ENCODE measurements around the gene ABHD17C. TPM values are rescaled to one million over a fixed set of nuclear protein-coding genes. Genes with fewer than 3 reads are reported as not detected.

The ABHD17C gene
- total RNA-seq, 1 donor = 11.6 TPM

DNA sequence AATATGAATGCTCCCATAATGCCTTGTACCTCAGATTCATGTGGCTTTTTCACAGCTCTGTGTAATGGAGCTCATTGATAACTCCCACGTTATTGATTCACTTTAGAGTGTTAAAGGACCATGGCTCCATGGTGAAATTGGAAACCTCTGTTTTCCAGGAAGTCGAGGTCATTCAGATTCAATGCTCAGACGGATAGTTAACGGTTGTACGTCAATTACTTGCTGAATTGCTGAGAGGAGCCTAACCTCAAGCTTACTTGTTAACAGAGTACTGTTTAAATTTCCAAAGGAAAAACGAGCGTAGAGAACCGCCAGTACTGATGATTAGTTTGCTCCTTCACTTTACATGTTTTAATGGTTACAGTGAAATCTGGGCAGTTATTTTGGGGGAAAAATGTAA, 11.1 kb downstream of the ABHD17C start:
- no peak overlapping the region for H2AFZ ChIP-seq (ENCODE audit: low read length)
- H3K4me1 ChIP-seq (ENCODE audit: insufficient read depth, low read length) = no peaks in the 10 kb centered on the region
- no peak overlapping the region for H3K4me2 ChIP-seq (ENCODE audit: insufficient read depth, low read length)
- peaks cover 88% of the 10 kb centered on the region for H3K79me2 ChIP-seq (ENCODE audit: insufficient read depth, low read length)
- H4K20me1 ChIP-seq (ENCODE audit: insufficient read depth, low read length) = peaks cover 59% of the 10 kb centered on the region
- peaks cover 4% of the 10 kb centered on the region for H3K36me3 ChIP-seq (ENCODE audit: insufficient read depth, low read length)
- no peak overlapping the region for H3K4me3 ChIP-seq (ENCODE audit: insufficient read depth, low read length)
- DNase-seq (ENCODE audit: insufficient read length, low spot score, missing footprints) = peak; percentile 3
- H3K27ac ChIP-seq (ENCODE audit: low read depth, low read length) = no peak overlapping the region
- TF ChIP-seq, protein P1, sequence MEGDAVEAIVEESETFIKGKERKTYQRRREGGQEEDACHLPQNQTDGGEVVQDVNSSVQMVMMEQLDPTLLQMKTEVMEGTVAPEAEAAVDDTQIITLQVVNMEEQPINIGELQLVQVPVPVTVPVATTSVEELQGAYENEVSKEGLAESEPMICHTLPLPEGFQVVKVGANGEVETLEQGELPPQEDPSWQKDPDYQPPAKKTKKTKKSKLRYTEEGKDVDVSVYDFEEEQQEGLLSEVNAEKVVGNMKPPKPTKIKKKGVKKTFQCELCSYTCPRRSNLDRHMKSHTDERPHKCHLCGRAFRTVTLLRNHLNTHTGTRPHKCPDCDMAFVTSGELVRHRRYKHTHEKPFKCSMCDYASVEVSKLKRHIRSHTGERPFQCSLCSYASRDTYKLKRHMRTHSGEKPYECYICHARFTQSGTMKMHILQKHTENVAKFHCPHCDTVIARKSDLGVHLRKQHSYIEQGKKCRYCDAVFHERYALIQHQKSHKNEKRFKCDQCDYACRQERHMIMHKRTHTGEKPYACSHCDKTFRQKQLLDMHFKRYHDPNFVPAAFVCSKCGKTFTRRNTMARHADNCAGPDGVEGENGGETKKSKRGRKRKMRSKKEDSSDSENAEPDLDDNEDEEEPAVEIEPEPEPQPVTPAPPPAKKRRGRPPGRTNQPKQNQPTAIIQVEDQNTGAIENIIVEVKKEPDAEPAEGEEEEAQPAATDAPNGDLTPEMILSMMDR (IDR thresholded peaks at IDR 0.05; ENCODE audit: extremely low read depth, low read depth, low read length) = no peak
- no peaks in the 10 kb centered on the region for H3K9me3 ChIP-seq (ENCODE audit: low read depth, low read length)
- no peaks in the 10 kb centered on the region for H3K27me3 ChIP-seq (ENCODE audit: insufficient read depth, low read length)

DNA sequence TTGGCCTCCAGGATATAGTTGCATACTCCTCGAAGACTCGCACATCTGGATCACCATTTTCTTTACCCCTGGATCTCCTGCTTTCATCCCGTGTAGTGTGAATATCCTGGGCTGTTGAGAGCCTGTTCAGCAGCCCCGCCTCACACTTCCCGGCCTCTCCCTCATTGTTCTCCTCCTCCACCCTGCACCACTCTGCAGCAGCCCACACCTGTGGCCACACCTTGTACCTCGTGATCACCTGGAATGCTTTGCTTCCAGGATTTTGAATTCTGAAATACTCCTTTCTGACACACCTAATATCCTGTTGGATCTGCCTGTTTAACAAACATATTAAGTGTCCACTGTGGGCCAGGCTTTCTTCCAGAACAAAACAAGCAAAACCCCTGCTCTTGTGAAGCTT, 14.4 kb downstream of the ABHD17C start:
- no peak overlapping the region for H3K4me2 ChIP-seq (ENCODE audit: insufficient read depth, low read length)
- no peaks in the 10 kb centered on the region for H3K27me3 ChIP-seq (ENCODE audit: insufficient read depth, low read length)
- H3K4me3 ChIP-seq (ENCODE audit: insufficient read depth, low read length) = no peak overlapping the region
- H3K9me3 ChIP-seq (ENCODE audit: low read depth, low read length) = no peaks in the 10 kb centered on the region
- H3K36me3 ChIP-seq (ENCODE audit: insufficient read depth, low read length) = peaks cover 6% of the 10 kb centered on the region
- H3K4me1 ChIP-seq (ENCODE audit: insufficient read depth, low read length) = no peaks in the 10 kb centered on the region
- peaks cover 52% of the 10 kb centered on the region for H4K20me1 ChIP-seq (ENCODE audit: insufficient read depth, low read length)
- peaks cover 82% of the 10 kb centered on the region for H3K79me2 ChIP-seq (ENCODE audit: insufficient read depth, low read length)
- no peak overlapping the region for H2AFZ ChIP-seq (ENCODE audit: low read length)
- no peak overlapping the region for H3K27ac ChIP-seq (ENCODE audit: low read depth, low read length)
- DNase-seq (ENCODE audit: insufficient read length, low spot score, missing footprints) = peak; percentile 29
- TF ChIP-seq, protein P1 (IDR thresholded peaks at IDR 0.05; ENCODE audit: extremely low read depth, low read depth, low read length) = no peak

DNA sequence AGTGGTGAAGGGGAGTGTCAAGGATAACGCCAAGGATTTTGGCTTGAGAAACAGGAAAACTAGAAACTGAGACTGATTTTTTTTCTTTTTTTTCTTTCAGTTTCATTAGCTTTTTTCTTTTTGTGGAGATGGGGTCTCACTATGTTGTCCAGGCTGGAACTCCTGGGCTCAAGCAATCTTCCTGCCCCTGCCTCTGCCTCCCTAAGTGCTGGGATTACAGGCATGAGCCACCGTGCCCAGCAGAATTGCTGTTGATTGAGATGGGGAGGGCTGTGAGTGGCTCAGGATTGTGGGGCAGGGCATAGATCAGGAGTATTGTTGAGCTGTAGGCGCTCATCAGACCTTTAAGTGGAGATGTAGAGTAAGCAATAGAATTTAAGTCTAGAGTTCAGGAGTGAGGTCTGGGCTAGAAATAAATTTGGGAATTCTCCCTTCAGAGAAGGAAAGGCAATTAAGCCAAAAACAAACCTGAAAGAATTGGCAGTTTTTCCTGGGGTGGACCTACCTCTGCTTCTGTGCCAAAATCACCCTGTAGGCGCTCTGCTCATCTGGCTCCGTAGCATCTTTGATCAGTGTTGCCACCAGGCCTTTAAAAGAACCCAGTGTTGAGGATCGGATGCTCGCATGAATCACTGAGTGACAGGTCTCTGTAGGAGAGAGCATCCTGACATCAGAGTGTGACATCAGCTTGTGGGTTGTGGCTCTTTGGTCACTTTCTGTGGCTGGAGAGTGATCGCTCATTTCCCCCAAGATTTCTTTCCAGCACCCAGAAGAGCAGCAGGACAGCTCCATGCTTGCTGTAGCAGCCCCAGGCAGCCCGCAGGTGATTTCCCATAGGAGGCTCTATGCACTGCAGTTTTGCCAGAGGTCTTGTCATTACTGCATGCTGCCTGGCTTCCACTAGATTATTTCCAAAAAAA, 15.8 kb downstream of the ABHD17C start:
- Histone ChIP-seq H3K36me3 (ENCODE audit: insufficient read depth, low read length) (peaks cover 3% of the 10 kb centered on the region), H2AFZ (ENCODE audit: low read length) (no peak overlapping the region), H3K4me1 (ENCODE audit: insufficient read depth, low read length) (no peaks in the 10 kb centered on the region), H4K20me1 (ENCODE audit: insufficient read depth, low read length) (peaks cover 49% of the 10 kb centered on the region), H3K27me3 (ENCODE audit: insufficient read depth, low read length) (no peaks in the 10 kb centered on the region), H3K27ac (ENCODE audit: low read depth, low read length) (no peak overlapping the region), H3K4me3 (ENCODE audit: insufficient read depth, low read length) (no peak overlapping the region), H3K79me2 (ENCODE audit: insufficient read depth, low read length) (peaks cover 81% of the 10 kb centered on the region), H3K9me3 (ENCODE audit: low read depth, low read length) (no peaks in the 10 kb centered on the region), H3K4me2 (ENCODE audit: insufficient read depth, low read length) (no peak overlapping the region)
- TF ChIP-seq, protein P1 (IDR thresholded peaks at IDR 0.05; ENCODE audit: extremely low read depth, low read depth, low read length) = no peak
- peak; percentile 74 for DNase-seq (ENCODE audit: insufficient read length, low spot score, missing footprints)

DNA sequence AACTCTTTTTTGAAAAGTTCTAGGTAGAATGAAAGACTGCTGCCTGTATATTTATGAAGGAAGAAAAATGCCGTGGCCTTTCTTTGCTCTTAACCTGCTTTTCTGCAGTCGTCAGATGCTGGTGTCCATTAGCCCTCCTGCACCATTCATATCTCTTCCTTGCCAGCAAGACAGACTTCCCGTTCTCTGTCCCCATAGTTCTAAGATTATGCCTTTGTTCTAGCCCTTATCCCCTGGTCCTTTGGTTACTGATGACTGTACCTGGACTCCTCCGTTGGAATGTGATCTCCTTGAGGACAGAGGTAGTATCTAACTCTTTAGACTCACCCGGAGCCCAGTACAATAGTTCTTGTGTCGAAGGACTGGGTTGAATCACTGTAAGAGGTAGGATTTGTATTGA, 16.8 kb downstream of the ABHD17C start:
- Histone ChIP-seq H3K27ac (ENCODE audit: low read depth, low read length) (no peak overlapping the region), H3K4me3 (ENCODE audit: insufficient read depth, low read length) (no peak overlapping the region), H2AFZ (ENCODE audit: low read length) (no peak overlapping the region), H4K20me1 (ENCODE audit: insufficient read depth, low read length) (peaks cover 43% of the 10 kb centered on the region), H3K27me3 (ENCODE audit: insufficient read depth, low read length) (no peaks in the 10 kb centered on the region), H3K79me2 (ENCODE audit: insufficient read depth, low read length) (peaks cover 83% of the 10 kb centered on the region), H3K36me3 (ENCODE audit: insufficient read depth, low read length) (peaks cover 3% of the 10 kb centered on the region), H3K9me3 (ENCODE audit: low read depth, low read length) (no peaks in the 10 kb centered on the region), H3K4me1 (ENCODE audit: insufficient read depth, low read length) (no peaks in the 10 kb centered on the region), H3K4me2 (ENCODE audit: insufficient read depth, low read length) (no peak overlapping the region)
- DNase-seq (ENCODE audit: insufficient read length, low spot score, missing footprints) = no peak
- TF ChIP-seq, protein P1 (IDR thresholded peaks at IDR 0.05; ENCODE audit: extremely low read depth, low read depth, low read length) = no peak

Data from osteoblast (primary cell).